HG02840 (cell line): ENCODE data around the gene CLCNKA.
"Not testable (repeated sequence)": the region's sequence is repeated elsewhere in the genome, so short reads cannot be mapped to it uniquely, and the experiment has no call there.

Source experiments
- ATAC-seq: cut with Tn5 transposase; IDR thresholded peaks from one replicate; pipeline ENCODE4 v1.9.1; 2021; ENCODE audit warnings: mild to moderate bottlenecking, moderate library complexity, moderate number of reproducible peaks; ENCODE audit not compliant: unreplicated experiment, low FRiP score

CLCNKA gene

DNA sequence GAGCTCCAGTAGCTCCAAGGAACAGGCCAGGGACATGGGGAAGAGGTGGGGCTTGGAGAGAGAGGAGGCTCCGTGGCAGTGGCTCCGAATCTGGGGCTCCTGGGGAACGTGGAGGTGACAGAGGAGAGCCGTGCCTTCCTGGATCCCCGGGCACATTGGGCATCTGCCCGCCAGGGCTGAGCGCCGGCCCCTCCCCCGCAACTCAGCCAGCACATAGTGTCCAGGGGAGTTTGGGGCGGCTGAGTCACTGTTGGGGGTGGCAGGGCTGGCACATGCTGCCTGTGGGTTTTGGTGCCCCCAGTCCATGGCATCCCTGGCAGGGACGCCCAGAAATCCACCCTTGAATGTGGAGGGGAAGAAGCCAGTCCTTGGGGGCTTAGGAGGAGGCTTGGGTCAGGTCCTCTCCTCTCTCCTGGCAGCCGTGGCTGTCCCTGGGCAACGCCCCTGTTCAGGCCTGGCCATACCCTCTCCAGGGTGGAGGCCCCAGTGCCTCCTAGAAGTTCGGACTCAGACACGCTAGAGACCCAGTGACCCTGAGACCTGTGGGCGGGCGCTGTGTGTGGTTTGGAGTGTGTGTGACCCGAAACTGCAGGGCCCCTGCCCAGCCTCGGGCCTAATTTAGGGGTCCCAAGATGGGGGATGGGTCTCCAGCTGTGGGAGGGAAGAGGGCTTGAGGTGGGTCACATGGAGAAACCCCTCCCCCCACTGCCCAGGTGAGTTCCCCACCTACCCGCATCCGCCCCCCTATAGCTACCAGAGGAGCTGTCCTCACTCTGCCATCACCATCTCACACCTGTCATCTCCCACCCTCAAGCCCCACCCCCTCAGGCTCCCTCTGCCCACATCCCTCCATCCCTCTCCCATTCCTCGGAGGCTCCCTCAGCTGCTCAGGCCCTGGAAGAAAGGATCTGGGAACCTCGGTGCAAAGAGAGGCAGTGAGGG is 5.6 kb upstream of the CLCNKA start:
- no peak for ATAC-seq

DNA sequence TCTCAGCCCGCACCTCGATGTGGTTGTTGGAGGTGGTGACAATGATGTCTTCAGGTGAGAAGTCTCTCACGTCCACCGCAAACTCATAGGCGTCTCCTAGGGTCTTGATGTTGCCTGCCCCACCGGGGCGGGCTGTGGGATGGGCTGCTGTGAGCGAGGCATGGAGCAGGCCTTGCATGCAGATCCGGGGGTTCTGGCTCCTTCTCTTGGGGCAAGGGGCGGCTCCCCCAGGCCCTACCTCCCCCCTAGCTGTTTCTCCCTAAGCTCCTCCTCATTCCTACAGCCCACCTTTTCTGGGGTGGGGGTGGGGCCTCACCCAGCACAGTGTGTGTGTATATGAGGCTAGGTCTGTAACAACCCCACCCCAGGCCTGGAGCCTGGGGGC is 4.8 kb upstream of the CLCNKA start:
- no peak for ATAC-seq

DNA sequence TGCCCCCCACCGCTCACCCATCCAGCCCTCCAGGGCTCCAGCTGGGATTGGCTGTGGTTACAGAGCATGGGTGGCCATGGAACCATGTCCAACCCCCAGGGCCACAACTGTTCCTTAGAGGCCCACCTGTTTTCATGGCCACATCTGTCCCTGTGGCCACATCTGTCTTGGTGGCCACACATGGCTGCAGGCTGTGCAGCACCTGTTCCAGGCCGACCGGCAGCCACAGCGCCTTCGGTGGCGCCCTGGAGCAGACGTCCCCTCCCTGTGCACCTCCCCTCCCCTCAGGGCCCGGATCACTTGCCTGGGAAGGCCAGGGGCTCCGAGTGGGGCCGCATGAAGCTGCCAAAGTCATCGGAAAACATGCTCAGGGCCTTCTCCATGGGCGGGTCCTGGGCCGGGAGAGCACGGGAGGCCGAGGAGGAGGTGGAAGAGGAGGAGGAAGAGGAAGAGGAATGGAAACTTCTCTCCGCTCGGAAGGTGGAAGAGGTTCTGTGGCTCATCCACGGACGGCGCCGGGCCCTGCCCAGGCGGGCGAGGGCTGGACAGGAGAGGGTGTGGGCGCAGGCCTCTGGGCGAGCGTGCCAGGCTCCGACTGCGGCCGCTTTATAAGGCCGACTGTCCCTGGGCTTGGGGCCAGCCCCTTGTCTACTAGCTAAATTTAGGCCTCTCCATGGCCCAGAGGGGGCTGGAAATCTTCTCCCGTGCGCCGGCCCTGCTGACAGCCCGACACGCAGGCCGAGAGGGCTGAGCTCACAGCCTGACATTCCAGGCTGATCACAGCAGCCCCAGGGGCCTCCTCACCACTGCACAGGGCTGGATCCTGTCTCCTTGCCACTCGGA is 4.2 kb upstream of the CLCNKA start, which contains the start of gene HSPB7:
Gene HSPB7 (minus strand): TSS at position 583 of the 843 bp plus-strand sequence. CDS start 80 bp downstream, at position 503.
- no peak for ATAC-seq

DNA sequence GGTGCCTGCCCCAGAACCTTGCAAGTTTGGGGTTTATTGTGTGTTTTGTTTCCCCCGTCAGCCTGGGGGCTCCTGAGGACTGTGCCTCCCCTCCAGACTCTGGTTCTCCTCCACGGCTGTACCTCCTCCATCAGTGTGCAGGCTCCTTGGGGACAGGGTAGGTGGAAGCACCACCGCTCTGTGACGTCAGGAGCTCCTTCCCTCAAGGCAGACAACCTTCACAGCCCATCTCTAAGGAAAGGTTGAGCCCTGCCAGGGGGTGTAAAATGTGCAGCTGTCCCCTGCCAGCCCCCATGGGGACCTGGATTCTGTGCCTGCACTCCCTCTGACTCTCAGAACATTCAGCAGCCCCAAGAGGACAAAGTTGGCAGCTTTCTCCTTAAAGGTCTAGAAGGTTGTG is 3.5 kb upstream of the CLCNKA start:
- no peak for ATAC-seq

DNA sequence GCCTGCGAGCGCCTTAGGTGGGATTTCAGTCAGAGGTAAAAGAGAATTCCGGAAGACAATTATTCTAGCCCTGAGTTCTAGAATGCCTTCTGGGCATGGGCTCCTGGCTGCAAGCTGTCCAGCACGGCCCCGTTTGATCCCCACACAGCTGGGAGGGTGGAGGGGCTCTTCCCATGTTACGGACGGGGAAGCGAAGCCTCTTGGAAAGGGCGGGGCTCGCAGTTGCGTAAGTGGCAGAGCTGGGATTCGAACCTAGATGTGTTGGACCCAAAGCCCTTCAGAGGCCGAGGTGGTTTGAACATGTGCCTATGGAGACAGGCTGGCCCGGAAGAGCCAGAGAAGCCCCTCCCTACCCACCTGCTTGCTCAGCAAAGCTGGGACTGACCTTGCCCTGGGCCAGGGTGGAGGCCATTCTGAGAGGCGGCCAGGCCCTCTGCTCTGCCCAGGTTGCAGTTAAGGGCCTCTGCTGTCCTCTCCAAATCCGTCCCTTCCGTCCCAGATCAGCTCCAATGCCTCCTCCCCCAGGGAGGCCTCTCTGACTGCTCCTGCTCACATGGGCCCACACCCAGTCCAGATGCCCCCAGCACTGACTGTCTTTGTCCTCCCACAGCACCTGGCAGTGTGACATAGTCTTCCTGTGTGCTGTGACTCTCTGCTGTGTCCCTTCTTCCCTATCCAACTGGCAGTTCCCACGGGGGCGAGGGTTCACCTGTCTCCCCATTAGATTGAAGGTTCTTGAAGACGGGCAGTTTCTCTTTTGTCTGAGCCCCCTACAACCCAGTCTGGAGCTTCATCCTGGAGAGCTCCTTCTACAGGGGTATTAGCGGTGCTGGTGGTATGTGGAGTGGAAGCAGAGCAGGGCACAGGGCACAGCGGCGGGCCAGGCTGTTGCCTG is 2.8 kb upstream of the CLCNKA start:
- ATAC-seq: no peak

DNA sequence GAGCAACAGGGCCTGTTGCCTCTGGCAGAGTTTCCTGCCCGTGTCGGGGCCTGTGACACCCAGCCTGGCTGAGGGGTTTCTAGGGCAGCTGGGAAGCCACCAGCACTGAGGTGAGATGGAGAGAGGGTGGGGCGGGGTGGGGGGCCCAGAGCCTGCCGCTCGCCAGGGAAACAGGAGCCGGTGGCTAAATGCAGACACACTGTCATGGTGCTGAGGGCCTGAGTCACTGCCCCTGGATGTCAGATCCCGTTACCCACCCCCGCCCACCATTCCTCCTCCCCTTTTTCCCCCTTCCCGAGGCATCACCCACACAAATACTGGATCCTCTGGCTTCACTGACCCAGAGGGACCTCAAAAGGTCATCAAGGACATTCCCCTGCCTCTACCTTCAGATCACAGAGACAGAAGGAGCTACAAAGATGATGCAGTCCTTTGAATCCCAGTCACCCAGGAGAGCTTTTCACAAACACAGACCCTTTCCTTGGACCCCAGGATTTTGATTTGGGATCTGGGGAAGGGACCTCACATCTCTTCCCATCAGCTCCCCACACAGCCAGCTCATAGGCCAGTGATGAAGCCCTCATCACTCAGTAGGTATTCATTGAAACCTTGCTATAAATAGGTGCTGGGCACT is 2.1 kb upstream of the CLCNKA start:
- no peak for ATAC-seq

DNA sequence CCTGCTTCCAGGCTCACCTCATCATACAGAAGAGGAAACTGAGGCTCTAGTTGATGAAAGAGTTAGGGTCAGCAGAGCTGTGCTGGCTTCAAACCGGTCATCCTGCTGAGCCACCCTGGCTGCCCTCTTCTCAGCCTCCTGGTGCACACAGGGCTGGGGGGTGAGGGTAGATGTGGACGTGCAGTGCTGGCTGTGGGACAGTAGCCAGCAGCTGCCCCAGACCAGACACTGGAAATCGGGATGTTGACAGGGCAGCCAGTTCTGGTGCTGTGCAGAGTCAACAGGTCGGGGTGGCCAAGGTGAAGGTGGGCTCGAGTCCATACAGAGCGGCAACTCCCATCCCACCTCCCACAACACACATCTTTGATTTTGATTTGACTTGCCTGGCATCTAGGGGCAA is 1.5 kb upstream of the CLCNKA start:
- ATAC-seq: no peak

DNA sequence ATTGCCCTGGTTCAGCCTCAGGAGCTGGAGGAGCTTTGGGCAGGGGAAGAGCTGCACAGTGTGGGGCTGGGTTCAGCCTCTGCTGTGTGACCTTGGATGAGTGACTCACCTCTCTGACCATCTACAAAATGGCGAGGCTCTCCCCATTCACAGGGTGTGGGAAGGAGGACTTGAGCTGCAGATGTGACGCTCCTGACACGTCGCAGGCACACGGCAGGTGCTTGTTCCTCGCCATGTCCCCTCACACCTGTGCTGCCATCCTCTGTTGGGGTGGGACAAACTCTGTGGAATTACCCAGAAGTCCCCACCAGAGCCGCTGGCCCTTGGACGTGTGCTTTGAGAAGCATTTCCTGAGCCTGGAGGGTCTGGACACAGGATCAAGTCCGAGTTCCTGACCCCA is 958 bp upstream of the CLCNKA start:
- ATAC-seq: not testable (repeated sequence)

DNA sequence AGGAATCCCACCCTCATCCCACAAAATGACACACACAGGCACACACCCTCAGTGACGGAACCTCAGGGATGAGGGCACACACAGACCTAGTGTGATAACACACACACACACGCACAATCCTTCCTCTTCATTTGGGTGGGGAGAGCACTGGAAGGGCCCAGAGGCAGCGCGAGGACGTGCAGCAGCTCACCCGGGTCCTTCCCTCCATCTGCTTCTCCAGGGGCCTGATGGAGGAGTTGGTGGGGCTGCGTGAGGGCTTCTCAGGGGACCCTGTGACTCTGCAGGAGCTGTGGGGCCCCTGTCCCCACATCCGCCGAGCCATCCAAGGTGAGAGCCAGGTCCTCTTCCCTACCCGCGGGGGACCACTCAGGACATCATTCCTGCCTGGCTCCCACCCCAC is 557 bp downstream of the CLCNKA start:
- no peak for ATAC-seq

DNA sequence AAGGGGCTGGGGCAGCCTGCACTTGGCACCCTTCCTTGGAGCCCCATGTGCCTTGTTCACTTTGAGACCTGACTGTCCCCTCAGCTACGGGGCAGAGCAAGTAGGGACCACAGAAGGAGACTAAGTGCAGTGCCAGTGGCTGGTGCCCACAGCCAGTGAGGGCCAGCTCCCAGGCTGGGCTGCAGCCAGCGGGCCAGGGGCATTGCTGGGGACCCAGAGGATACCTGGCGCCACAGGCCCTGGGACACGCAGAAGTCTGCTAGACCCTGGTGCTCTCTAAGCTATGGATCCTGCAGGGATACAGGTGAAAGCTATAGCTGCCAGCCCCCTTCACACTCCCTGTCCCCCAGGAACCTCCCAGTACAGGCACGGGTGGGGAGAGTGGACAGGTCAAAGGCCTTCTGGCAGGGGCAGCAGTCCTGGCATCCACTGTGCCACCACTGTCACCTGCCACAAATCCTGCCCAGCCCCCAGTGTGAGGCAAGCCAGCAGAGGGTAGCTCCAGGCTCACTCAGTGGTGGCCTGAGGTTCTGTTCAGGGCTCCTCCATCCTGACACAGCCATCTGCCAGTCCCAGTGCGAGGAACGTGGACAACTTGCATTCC is 1.3 kb downstream of the CLCNKA start:
- no peak for ATAC-seq

DNA sequence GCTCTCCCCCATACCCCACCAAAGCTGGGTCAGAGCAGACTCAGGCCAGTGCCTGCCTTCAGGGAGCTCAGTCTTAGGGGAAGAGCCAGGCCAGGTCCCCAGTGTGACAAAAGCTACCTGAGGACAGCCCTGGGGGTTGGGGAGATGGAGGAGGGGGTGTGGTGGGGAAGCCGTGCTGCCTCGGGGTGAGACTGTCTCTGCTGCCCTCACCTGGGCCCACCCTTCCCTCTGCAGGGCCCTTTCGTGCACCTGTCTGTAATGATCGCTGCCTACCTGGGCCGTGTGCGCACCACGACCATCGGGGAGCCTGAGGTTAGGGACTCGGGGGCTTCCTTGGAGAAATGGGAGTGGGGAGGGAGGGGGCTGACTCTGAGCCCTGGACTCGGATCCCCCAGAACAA is 4.5 kb downstream of the CLCNKA start:
- not testable (repeated sequence) for ATAC-seq

DNA sequence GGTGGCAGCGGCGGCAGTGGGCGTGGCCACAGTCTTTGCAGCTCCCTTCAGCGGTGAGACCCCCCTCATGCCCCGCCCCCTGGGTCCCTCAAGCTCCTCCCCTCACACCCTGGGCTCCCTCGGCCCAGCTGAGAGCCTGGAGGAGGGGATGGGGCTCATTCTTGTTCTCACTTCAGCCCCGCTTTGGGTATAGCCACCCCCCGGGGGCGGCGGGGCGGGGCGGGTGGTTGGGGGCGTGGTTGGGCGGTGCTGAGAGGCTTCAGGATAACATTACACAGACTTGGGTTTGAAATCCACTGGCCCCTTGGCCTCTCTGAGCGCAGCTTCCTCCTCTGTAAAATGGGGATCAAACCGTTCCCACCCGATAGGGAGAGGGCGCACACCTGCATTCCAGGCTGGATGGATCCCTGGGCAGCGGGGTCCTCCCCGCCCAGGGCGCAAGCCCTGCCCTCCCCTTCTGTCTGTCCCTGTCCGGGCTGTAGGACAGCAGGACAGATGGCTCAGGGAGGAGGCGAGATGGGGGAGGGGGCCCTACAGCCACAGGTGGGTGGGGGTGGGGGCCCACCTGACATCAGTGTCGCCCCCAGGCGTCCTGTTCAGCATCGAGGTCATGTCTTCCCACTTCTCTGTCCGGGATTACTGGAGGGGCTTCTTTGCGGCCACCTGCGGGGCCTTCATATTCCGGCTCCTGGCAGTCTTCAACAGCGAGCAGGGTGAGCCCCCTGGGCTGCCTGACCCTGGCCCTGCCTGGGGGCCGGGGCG is 5.1 kb downstream of the CLCNKA start:
- no peak for ATAC-seq

DNA sequence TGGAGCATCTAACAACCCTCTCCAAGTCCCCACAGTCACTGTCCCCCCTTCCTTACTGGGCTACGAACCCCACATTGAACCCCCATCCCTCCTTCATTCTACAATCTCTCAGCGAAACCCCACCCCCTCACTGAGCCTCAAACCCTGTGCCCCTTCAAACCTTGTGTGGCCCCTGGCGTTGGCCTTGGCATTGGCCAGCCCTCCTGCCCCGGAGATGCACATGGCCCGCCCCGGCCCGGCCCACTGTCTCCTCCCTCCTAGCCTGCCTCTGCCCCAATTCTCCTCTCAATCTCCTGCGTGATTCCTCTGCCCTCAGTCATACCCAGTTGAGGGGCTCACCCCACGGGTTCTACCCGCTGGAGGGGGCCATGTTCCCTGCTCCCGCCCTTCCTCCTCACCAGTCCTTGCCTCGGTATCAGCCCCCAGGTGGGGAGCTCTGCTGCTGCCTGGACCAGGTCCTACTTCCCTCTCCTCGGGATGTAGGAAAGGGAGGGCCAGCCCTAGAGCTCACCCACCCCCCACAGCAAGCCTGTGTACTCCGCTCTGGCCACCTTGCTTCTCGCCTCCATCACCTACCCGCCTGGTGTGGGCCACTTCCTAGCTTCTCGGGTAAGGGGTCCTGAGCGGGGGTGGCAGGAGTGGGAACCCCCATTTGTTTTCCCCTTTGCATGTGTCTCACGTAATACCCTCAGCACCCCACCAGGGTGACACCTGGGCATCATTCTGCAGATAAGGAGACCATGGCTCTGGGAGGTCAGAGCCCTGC is 6.6 kb downstream of the CLCNKA start:
- no peak for ATAC-seq

DNA sequence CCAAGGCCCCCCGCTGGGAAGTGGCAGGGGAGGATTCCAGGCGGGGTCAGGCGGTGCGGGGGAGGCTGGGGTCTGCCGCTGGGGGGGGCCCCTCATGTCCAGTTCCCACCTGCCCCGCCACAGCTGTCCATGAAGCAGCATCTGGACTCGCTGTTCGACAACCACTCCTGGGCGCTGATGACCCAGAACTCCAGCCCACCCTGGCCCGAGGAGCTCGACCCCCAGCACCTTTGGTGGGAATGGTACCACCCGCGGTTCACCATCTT is 7.1 kb downstream of the CLCNKA start:
- ATAC-seq: not testable (repeated sequence)

DNA sequence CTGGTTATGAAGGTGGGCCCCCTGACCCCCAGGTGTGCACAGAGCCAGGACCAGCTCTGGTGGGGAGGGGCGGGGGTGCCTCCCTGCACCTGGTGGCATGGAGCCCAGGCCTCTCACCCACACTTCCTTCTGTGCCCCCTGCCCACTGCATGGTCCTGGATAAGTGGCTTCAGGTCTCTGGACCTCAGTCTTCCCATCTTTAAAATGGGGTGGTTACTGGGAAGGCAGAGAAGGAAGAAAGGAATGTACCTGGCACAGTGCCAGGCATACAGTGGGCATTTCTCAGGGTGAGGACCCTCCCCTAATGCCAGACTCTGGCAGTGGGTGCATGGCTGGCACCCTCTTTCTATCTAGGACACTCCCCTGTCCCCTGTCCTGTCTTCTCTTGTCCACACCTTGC is 7.5 kb downstream of the CLCNKA start:
- no peak for ATAC-seq

DNA sequence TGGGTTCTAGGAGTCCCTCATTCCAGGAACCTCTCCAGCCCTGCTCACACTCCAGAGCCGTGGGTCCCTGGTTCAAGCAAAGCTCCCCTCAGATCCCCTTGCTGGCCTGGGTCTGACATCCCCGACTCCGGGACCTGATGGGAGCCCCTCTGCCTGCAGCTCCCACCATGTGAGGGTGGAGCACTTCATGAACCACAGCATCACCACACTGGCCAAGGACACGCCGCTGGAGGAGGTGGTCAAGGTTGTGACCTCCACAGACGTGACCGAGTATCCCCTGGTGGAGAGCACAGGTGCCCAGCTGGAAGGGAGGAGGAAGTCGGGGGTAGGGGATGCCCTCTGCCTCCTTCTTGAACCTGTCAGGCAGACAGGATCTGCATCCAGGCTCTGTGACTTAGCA is 9.7 kb downstream of the CLCNKA start:
- ATAC-seq: no peak

DNA sequence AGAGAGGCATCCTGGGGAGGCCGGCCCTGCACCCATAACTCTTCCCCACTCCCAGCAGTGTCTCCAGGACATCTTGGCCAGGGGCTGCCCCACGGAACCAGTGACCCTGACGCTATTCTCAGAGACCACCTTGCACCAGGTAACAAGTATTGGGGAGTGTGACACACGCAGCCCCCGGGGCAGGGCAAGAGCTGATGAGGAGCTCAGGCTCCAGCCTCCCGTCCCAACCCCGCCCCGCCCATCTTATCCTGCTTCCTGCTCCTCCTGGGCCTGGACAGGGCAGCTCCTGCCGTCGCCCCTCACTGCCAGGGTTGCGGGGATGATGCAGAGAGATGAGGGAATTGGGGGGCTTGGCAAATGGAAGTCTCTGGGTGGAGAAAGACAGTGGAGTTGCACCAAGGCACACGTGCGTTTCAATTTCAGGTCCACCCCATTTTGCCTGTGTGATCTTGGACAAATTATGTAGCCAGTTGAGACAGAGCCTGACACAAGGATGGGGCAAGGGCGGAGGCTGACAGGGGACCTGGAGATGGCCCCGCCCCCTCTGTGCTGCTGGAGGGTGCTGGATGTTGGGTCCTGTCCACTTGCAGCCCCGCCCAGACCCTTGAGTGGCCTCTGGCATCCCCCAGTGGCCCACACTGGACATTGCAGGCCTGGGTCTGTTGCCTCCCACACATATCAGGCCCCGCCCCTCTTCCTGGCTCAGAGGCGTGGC is 10.7 kb downstream of the CLCNKA start:
- ATAC-seq: no peak
